ENCODE measurements around the gene FCRL6.

FCRL6 gene

GRCh38 chr1:159862557-159862956 lies 60.4 kb downstream of the FCRL6 start, which contains the start of gene VSIG8:
VSIG8 (minus strand) TSS chr1:159862657; CDS start chr1:159862521, 136 bp downstream.
- DNase-seq (ENCODE audit: low spot score), result no peak

GRCh38 chr1:159864262-159864661 lies 62.1 kb downstream of the FCRL6 start:
- DNase-seq (ENCODE audit: low spot score), result no peak

Data from HuH-7.5 (cell line).